ENCODE measurements around the gene HCFC1R1. TPM values are rescaled to one million over a fixed set of nuclear protein-coding genes. Genes with fewer than 3 reads are reported as not detected.
A peak's percentile ranks its signal among the peaks of the same experiment; 100 is the strongest.

HCFC1R1 gene
- total RNA-seq, 1 donor from 2014 or later: 1.6 TPM

DNA sequence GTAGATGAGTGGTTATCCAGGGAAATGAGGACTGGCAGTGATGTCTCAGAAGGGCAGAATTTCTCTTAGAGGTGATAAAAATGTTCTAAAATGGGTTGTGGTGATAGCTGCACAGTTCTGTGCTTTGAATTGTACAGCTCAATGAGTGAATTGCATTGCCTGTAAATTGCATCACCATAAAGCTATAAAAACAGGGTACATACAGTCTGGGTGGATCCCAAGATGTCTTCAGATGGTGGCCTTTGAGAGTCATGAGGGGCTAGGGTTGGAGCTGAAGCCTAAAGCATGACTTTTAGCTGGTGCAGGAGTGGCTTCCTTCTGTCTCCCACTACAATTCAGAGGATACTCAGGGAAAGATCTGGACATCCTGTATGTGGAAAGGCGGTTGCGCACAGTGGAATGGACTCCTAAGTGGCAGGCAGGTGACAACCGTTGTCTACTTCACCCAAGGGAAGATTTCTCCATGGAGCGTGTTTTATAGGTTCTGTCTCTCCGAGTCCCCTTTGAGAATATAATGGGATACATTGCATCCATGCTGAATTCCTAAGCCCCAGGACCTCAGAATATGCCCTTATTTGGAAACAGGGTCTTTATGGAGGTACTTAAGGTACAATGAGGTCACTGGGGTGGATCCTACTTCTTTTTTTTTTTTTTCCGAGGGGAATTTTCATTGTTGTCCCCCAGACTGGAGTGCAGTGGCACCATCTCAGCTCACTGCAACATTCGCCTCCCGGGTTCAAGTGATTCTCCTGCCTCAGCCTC lies 40.1 kb upstream of the HCFC1R1 start:
- peaks cover 9% of the 10 kb centered on the region for H3K27me3 Mint-ChIP-seq (ENCODE audit: insufficient read depth, low read depth)
- DNase-seq (ENCODE audit: low spot score): no peak
- no peaks in the 10 kb centered on the region for H3K9me3 Mint-ChIP-seq
- no peaks in the 10 kb centered on the region for H3K79me2 ChIP-seq (ENCODE audit: low read depth)
- no peaks in the 10 kb centered on the region for H3K9me3 ChIP-seq (ENCODE audit: low read depth)
- H4K20me1 ChIP-seq (ENCODE audit: low read depth): no peaks in the 10 kb centered on the region
- H2AFZ ChIP-seq (replicated peaks): no peak overlapping the region
- H3K4me2 ChIP-seq: no peak overlapping the region
- H3K4me3 ChIP-seq: no peak overlapping the region
- peaks cover 24% of the 10 kb centered on the region for H3K27me3 ChIP-seq
- TF ChIP-seq, protein P1, sequence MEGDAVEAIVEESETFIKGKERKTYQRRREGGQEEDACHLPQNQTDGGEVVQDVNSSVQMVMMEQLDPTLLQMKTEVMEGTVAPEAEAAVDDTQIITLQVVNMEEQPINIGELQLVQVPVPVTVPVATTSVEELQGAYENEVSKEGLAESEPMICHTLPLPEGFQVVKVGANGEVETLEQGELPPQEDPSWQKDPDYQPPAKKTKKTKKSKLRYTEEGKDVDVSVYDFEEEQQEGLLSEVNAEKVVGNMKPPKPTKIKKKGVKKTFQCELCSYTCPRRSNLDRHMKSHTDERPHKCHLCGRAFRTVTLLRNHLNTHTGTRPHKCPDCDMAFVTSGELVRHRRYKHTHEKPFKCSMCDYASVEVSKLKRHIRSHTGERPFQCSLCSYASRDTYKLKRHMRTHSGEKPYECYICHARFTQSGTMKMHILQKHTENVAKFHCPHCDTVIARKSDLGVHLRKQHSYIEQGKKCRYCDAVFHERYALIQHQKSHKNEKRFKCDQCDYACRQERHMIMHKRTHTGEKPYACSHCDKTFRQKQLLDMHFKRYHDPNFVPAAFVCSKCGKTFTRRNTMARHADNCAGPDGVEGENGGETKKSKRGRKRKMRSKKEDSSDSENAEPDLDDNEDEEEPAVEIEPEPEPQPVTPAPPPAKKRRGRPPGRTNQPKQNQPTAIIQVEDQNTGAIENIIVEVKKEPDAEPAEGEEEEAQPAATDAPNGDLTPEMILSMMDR (IDR thresholded peaks at IDR 0.05): no peak
- TF ChIP-seq EZH2 (IDR thresholded peaks at IDR 0.05) (no peak), EZH2phosphoT487 (IDR thresholded peaks at IDR 0.05) (no peak)
- no peak overlapping the region for H3K27ac Mint-ChIP-seq
- no peak overlapping the region for H3K4me3 Mint-ChIP-seq
- H3K9ac ChIP-seq: no peak overlapping the region
- H3K4me1 ChIP-seq: peaks cover 4% of the 10 kb centered on the region
- H3K36me3 Mint-ChIP-seq: no peaks in the 10 kb centered on the region
- no peak overlapping the region for H3K27ac ChIP-seq
- no peaks in the 10 kb centered on the region for H3K36me3 ChIP-seq
- H3F3A ChIP-seq (ENCODE audit: low read depth): peaks cover 5% of the 10 kb centered on the region
- H3K4me1 Mint-ChIP-seq: peaks cover 8% of the 10 kb centered on the region

DNA sequence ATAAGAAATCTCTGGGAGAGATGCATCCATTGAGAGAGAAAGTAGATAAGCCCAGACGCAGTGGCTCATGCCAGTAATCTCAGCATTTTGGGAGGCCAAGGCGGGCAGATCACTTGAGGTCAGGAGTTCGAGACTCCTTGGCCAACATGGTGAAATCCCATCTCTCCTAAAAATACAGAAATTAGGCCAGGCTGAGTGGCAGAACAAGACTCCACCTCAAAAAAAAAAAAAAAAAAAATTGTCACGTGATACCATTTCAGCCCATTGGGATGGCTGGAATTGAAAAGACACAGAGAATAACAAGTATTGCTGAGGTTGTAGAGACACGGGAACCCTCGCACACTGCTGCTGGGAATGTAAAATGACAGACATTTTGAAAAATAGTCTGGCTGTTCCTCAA lies 38.8 kb upstream of the HCFC1R1 start:
- Mint-ChIP-seq H3K4me1 (peaks cover 8% of the 10 kb centered on the region), H3K27me3 (ENCODE audit: insufficient read depth, low read depth) (peaks cover 10% of the 10 kb centered on the region), H3K9me3 (no peaks in the 10 kb centered on the region), H3K4me3 (no peak overlapping the region), H3K36me3 (no peaks in the 10 kb centered on the region), H3K27ac (no peak overlapping the region)
- no peak overlapping the region for H3K9ac ChIP-seq
- H3K27me3 ChIP-seq: peaks cover 37% of the 10 kb centered on the region
- no peaks in the 10 kb centered on the region for H3K9me3 ChIP-seq (ENCODE audit: low read depth)
- no peak overlapping the region for H3K27ac ChIP-seq
- peaks cover 5% of the 10 kb centered on the region for H3F3A ChIP-seq (ENCODE audit: low read depth)
- no peaks in the 10 kb centered on the region for H3K36me3 ChIP-seq
- H3K4me1 ChIP-seq: peaks cover 4% of the 10 kb centered on the region
- H4K20me1 ChIP-seq (ENCODE audit: low read depth): peaks cover 9% of the 10 kb centered on the region
- H3K4me2 ChIP-seq: no peak overlapping the region
- no peak for DNase-seq (ENCODE audit: low spot score)
- H2AFZ ChIP-seq (replicated peaks): no peak overlapping the region
- no peak for TF ChIP-seq EZH2phosphoT487 (IDR thresholded peaks at IDR 0.05)
- TF ChIP-seq EZH2 (IDR thresholded peaks at IDR 0.05): no peak
- TF ChIP-seq, protein P1 (IDR thresholded peaks at IDR 0.05): no peak
- no peaks in the 10 kb centered on the region for H3K79me2 ChIP-seq (ENCODE audit: low read depth)
- no peak overlapping the region for H3K4me3 ChIP-seq

DNA sequence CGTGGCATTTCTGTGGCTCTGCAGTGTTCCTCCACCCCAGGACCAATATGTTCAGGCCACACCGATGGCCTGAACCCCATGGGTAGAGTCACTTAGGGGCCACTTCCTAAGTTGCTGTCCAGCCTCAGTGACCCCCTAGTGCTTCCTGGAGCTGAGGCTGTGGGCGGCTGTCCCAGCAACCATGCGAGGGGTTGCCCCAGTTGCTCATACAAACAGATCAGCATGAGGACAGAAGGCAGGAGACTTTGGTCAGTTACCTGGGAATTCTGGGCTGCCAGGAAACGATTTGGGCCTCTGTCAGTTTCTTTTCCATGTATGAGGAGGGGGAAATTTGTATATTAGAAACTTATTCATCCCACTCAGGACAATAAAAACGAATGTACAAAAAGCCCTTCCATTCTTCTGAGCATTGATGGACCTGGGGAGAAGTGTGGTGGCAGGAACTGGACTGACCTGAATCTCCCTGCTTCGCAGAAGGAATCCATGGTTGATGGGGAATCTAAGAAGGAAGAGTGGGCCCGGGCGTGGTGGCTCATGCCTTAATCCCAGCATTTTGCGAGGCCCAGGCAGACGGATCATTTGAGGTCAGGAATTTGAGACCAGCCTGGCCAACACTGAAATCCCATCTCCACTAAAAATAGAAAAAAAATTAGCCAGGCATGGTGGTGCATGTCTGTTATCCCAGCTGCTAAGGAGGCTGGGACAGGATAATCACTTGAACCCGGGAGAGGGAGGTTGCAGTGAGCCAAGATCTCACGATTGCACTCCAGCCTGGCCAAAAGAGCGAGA lies 36.8 kb upstream of the HCFC1R1 start:
- H3K27me3 Mint-ChIP-seq (ENCODE audit: insufficient read depth, low read depth): peaks cover 7% of the 10 kb centered on the region
- no peak overlapping the region for H3K27ac Mint-ChIP-seq

More for the DNA sequence above, 36.8 kb upstream of the HCFC1R1 start:
- peaks cover 47% of the 10 kb centered on the region for H3K27me3 ChIP-seq
- Mint-ChIP-seq H3K9me3 (no peaks in the 10 kb centered on the region), H3K36me3 (no peaks in the 10 kb centered on the region), H3K4me1 (peaks cover 8% of the 10 kb centered on the region), H3K4me3 (peak overlapping the region; percentile 82)
- no peak overlapping the region for H3K27ac ChIP-seq
- H3K36me3 ChIP-seq: no peaks in the 10 kb centered on the region
- H3K4me3 ChIP-seq: no peak overlapping the region
- no peaks in the 10 kb centered on the region for H3K9me3 ChIP-seq (ENCODE audit: low read depth)
- no peak overlapping the region for H3K9ac ChIP-seq
- peaks cover 5% of the 10 kb centered on the region for H3F3A ChIP-seq (ENCODE audit: low read depth)
- TF ChIP-seq EZH2phosphoT487 (IDR thresholded peaks at IDR 0.05): no peak
- TF ChIP-seq EZH2 (IDR thresholded peaks at IDR 0.05): no peak
- TF ChIP-seq, protein P1 (IDR thresholded peaks at IDR 0.05): no peak
- no peaks in the 10 kb centered on the region for H3K79me2 ChIP-seq (ENCODE audit: low read depth)
- H4K20me1 ChIP-seq (ENCODE audit: low read depth): peaks cover 16% of the 10 kb centered on the region
- no peak for DNase-seq (ENCODE audit: low spot score)
- no peak overlapping the region for H2AFZ ChIP-seq (replicated peaks)
- peaks cover 4% of the 10 kb centered on the region for H3K4me1 ChIP-seq
- no peak overlapping the region for H3K4me2 ChIP-seq
